MM.1S (cell line): ENCODE measurements around the gene BANK1.

ENCODE experiments used
- DNase-seq: peaks from one replicate; pipeline ENCODE4 v3.0.0-alpha.2; 2015
- H2AFZ ChIP-seq: fragments of 300-600 bp; sonication (generic); 2 replicates; pipeline ENCODE4 v1.6.0; 2016; ENCODE audit warnings: antibody characterized with exemption, low read length
- H3F3A ChIP-seq: fragments of 300-600 bp; sonication (generic); 2 replicates; pipeline ENCODE4 v1.6.1; 2016; ENCODE audit warnings: mild to moderate bottlenecking, antibody characterized with exemption, low read length, moderate library complexity, mixed read lengths; ENCODE audit not compliant: insufficient read depth
- H3K27ac ChIP-seq: fragments of 300-600 bp; sonication (generic); 2 replicates; pipeline ENCODE4 v1.5.1; 2016; ENCODE audit warnings: mild to moderate bottlenecking, low read length
- H3K27me3 ChIP-seq: fragments of 300-600 bp; sonication (generic); replicated peaks from 2 replicates; pipeline ENCODE4 v1.6.0; 2016; ENCODE audit warnings: low read length; ENCODE audit not compliant: insufficient read depth
- H3K36me3 ChIP-seq: fragments of 300-600 bp; sonication (generic); replicated peaks from 2 replicates; pipeline ENCODE4 v1.6.1; 2016; ENCODE audit warnings: mild to moderate bottlenecking, low read length, mixed read lengths; ENCODE audit not compliant: insufficient read depth
- H3K4me1 ChIP-seq: fragments of 300-600 bp; sonication (generic); 2 replicates; pipeline ENCODE4 v1.6.1; 2016; ENCODE audit warnings: low read length, mixed read lengths
- H3K4me2 ChIP-seq: fragments of 300-600 bp; sonication (generic); 2 replicates; pipeline ENCODE4 v1.6.0; 2016; ENCODE audit warnings: low read depth, low read length
- H3K4me3 ChIP-seq: fragments of 300-600 bp; sonication (generic); 2 replicates; pipeline ENCODE4 v1.5.1; 2016; ENCODE audit warnings: low read length, mixed read lengths
- H3K79me2 ChIP-seq: fragments of 300-600 bp; sonication (generic); 2 replicates; pipeline ENCODE4 v1.6.1; 2016; ENCODE audit warnings: mixed run types, low read length, mixed read lengths
- H3K9ac ChIP-seq: fragments of 300-600 bp; sonication (generic); 2 replicates; pipeline ENCODE4 v1.6.1; 2016; ENCODE audit warnings: low read length, mixed read lengths
- H3K9me2 ChIP-seq: fragments of 300-600 bp; sonication (generic); replicated peaks from 2 replicates; pipeline ENCODE4 v1.6.1; 2016; ENCODE audit warnings: mild to moderate bottlenecking, low read length, mixed read lengths; ENCODE audit not compliant: insufficient read depth
- H3K9me3 ChIP-seq: fragments of 300-600 bp; sonication (generic); replicated peaks from 2 replicates; pipeline ENCODE4 v1.6.1; 2016; ENCODE audit warnings: mild to moderate bottlenecking, low read length, mixed read lengths; ENCODE audit not compliant: insufficient read depth
- H4K20me1 ChIP-seq: fragments of 300-600 bp; sonication (generic); 2 replicates; pipeline ENCODE4 v1.6.1; 2016; ENCODE audit warnings: mild to moderate bottlenecking, low read length, moderate library complexity, mixed read lengths; ENCODE audit not compliant: insufficient read depth
- CTCF ChIP-seq: fragments of 300-600 bp; sonication (generic); IDR thresholded peaks from 2 replicates; pipeline ENCODE4 v1.5.1; 2016; ENCODE audit warnings: antibody characterized with exemption, low read length, mixed read lengths
- EZH2 ChIP-seq: fragments of 300-600 bp; sonication (generic); optimal IDR thresholded peaks from 2 replicates; pipeline ENCODE3; 2017; ENCODE audit warnings: low read depth, mild to moderate bottlenecking, antibody characterized with exemption, low read length, mixed read lengths
- EZH2phosphoT487 ChIP-seq: fragments of 300-600 bp; sonication (generic); IDR thresholded peaks from 2 replicates; pipeline ENCODE4 v1.6.1; 2018; ENCODE audit warnings: antibody characterized with exemption, low read length

BANK1 gene

GRCh38 chr4:101950258-101950979 lies 159.9 kb downstream of the BANK1 start:
- no peaks in the 10 kb centered on the region for H3K36me3 ChIP-seq
- no peaks in the 10 kb centered on the region for H3K27me3 ChIP-seq
- no peaks in the 10 kb centered on the region for H3K9me2 ChIP-seq
- no peak overlapping the region for H3K4me3 ChIP-seq
- H3K79me2 ChIP-seq, result no peaks in the 10 kb centered on the region
- no peaks in the 10 kb centered on the region for H3K9me3 ChIP-seq
- H3K4me1 ChIP-seq, result no peaks in the 10 kb centered on the region
- H4K20me1 ChIP-seq, result no peaks in the 10 kb centered on the region
- no peak overlapping the region for H3K4me2 ChIP-seq
- TF ChIP-seq CTCF (no peak), EZH2phosphoT487 (no peak), EZH2 (no peak)
- no peak for DNase-seq
- no peak overlapping the region for H2AFZ ChIP-seq
- H3F3A ChIP-seq, result no peaks in the 10 kb centered on the region
- no peak overlapping the region for H3K9ac ChIP-seq
- no peak overlapping the region for H3K27ac ChIP-seq

- no peaks in the 10 kb centered on the region for H3K79me2 ChIP-seq
- no peaks in the 10 kb centered on the region for H3K36me3 ChIP-seq
- H3K27ac ChIP-seq, result no peak overlapping the region
- TF ChIP-seq CTCF (no peak), EZH2phosphoT487 (no peak), EZH2 (no peak)
- H3K9me2 ChIP-seq, result no peaks in the 10 kb centered on the region
- H2AFZ ChIP-seq, result no peak overlapping the region
- H3K4me3 ChIP-seq, result no peak overlapping the region
- no peaks in the 10 kb centered on the region for H3K27me3 ChIP-seq
- H3K9me3 ChIP-seq, result no peaks in the 10 kb centered on the region
- H3F3A ChIP-seq, result no peaks in the 10 kb centered on the region
- no peaks in the 10 kb centered on the region for H4K20me1 ChIP-seq
- no peak overlapping the region for H3K4me2 ChIP-seq
- DNase-seq, result no peak
- no peak overlapping the region for H3K9ac ChIP-seq
- no peaks in the 10 kb centered on the region for H3K4me1 ChIP-seq
Observed at GRCh38 chr4:101952985-101953384, 162.5 kb downstream of the BANK1 start.

GRCh38 chr4:101953949-101954348 lies 163.4 kb downstream of the BANK1 start:
- Histone ChIP-seq H3K4me2 (no peak overlapping the region), H3K4me3 (no peak overlapping the region)

More at GRCh38 chr4:101953949-101954348, 163.4 kb downstream of the BANK1 start:
- H3K27me3 ChIP-seq, result no peaks in the 10 kb centered on the region
- TF ChIP-seq EZH2phosphoT487 (no peak), EZH2 (no peak), CTCF (no peak)
- no peak for DNase-seq
- H3K36me3 ChIP-seq, result no peaks in the 10 kb centered on the region
- no peaks in the 10 kb centered on the region for H3F3A ChIP-seq
- H3K27ac ChIP-seq, result no peak overlapping the region
- H3K79me2 ChIP-seq, result no peaks in the 10 kb centered on the region
- H3K9me2 ChIP-seq, result no peaks in the 10 kb centered on the region
- H3K9me3 ChIP-seq, result no peaks in the 10 kb centered on the region
- H4K20me1 ChIP-seq, result no peaks in the 10 kb centered on the region
- H3K9ac ChIP-seq, result no peak overlapping the region
- H2AFZ ChIP-seq, result no peak overlapping the region
- no peaks in the 10 kb centered on the region for H3K4me1 ChIP-seq
